H9 (cell line): ENCODE data around the gene RTL9. TPM values are rescaled to one million over a fixed set of nuclear protein-coding genes. Genes with fewer than 3 reads are reported as not detected.

Experiments
- DNase-seq: peaks from one replicate; pipeline ENCODE4 v3.0.0-alpha.2; 2017
- H2AFZ ChIP-seq: one replicate; pipeline ENCODE4 v1.6.1; 2013; ENCODE audit warnings: mild to moderate bottlenecking, low read length, control low read depth, moderate library complexity
- H2AK5ac ChIP-seq: 2 replicates; pipeline ENCODE4 v1.6.1; 2013; ENCODE audit warnings: low read length, control low read depth, mixed read lengths; ENCODE audit not compliant: insufficient read length
- H2BK120ac ChIP-seq: one replicate; pipeline ENCODE4 v1.6.1; 2013; ENCODE audit warnings: low read depth, mild to moderate bottlenecking, low read length, control low read depth, inconsistent platforms; ENCODE audit not compliant: poor library complexity, severe bottlenecking
- H2BK12ac ChIP-seq: 2 replicates; pipeline ENCODE4 v1.6.1; 2013; ENCODE audit warnings: low read length, control low read depth, mixed read lengths, low read depth; ENCODE audit not compliant: insufficient read length
- H2BK15ac ChIP-seq: 2 replicates; pipeline ENCODE4 v1.6.1; 2013; ENCODE audit warnings: low read depth, low read length, control low read depth
- H2BK20ac ChIP-seq: one replicate; pipeline ENCODE4 v1.6.1; 2013; ENCODE audit warnings: low read depth, mild to moderate bottlenecking, low read length, control low read depth, inconsistent platforms; ENCODE audit not compliant: poor library complexity, severe bottlenecking
- H2BK5ac ChIP-seq: 2 replicates; pipeline ENCODE4 v1.6.1; 2013; ENCODE audit warnings: low read length, control low read depth, mixed read lengths; ENCODE audit not compliant: insufficient read length
- H3K14ac ChIP-seq: 2 replicates; pipeline ENCODE4 v1.6.1; 2013; ENCODE audit warnings: low read length, control low read depth; ENCODE audit not compliant: insufficient read depth
- H3K18ac ChIP-seq: 2 replicates; pipeline ENCODE4 v1.6.1; 2013; ENCODE audit warnings: low read depth, mild to moderate bottlenecking, mixed read lengths, low read length, control low read depth; ENCODE audit not compliant: insufficient read length
- H3K23ac ChIP-seq: 2 replicates; pipeline ENCODE4 v1.6.1; 2013; ENCODE audit warnings: low read length, control low read depth, mixed read lengths, low read depth; ENCODE audit not compliant: insufficient read length
- H3K23me2 ChIP-seq: 2 replicates; pipeline ENCODE4 v1.6.1; 2013; ENCODE audit warnings: low read depth, mild to moderate bottlenecking, mixed read lengths, low read length, control low read depth; ENCODE audit not compliant: insufficient read length, poor library complexity, severe bottlenecking
- H3K27ac ChIP-seq: 2 replicates; pipeline ENCODE4 v1.5.1; 2013; ENCODE audit warnings: low read length, control low read depth, mixed read lengths, low read depth; ENCODE audit not compliant: insufficient read length
- H3K27me3 ChIP-seq: 2 replicates; pipeline ENCODE4 v1.6.1; 2013; ENCODE audit warnings: low read length, control low read depth, inconsistent platforms; ENCODE audit not compliant: insufficient read depth
- H3K4ac ChIP-seq: 2 replicates; pipeline ENCODE4 v1.6.1; 2013; ENCODE audit warnings: low read depth, mild to moderate bottlenecking, control low read depth, inconsistent platforms, low read length, moderate library complexity
- H3K4me1 ChIP-seq: 2 replicates; pipeline ENCODE4 v1.6.1; 2013; ENCODE audit warnings: low read length, control low read depth, inconsistent platforms; ENCODE audit not compliant: insufficient read depth
- H3K4me2 ChIP-seq: 2 replicates; pipeline ENCODE4 v1.6.1; 2013; ENCODE audit warnings: low read length, control low read depth, mixed read lengths; ENCODE audit not compliant: insufficient read length, insufficient read depth
- H3K56ac ChIP-seq: 2 replicates; pipeline ENCODE4 v1.6.1; 2013; ENCODE audit warnings: low read depth, mild to moderate bottlenecking, mixed read lengths, low read length, control low read depth; ENCODE audit not compliant: insufficient read length
- H3K79me1 ChIP-seq: 2 replicates; pipeline ENCODE4 v1.6.1; 2013; ENCODE audit warnings: low read depth, mild to moderate bottlenecking, moderate library complexity, low read length, control low read depth, inconsistent platforms; ENCODE audit not compliant: insufficient read depth, poor library complexity, severe bottlenecking
- H3K79me2 ChIP-seq: 2 replicates; pipeline ENCODE4 v1.6.1; 2013; ENCODE audit warnings: low read length, control low read depth, inconsistent platforms; ENCODE audit not compliant: insufficient read depth
- H3K9ac ChIP-seq: 2 replicates; pipeline ENCODE4 v1.6.1; 2013; ENCODE audit warnings: low read length, control low read depth, mixed read lengths; ENCODE audit not compliant: insufficient read length; ENCODE audit errors: extremely low read depth
- H3K9me3 ChIP-seq: one replicate; pipeline ENCODE4 v1.6.1; 2013; ENCODE audit warnings: low read depth, low read length, inconsistent platforms; ENCODE audit not compliant: control insufficient read depth
- H3T11ph ChIP-seq: one replicate; pipeline ENCODE4 v1.6.1; 2013; ENCODE audit warnings: mild to moderate bottlenecking, low read length, control low read depth, inconsistent platforms
- H4K20me1 ChIP-seq: one replicate; pipeline ENCODE4 v1.6.1; 2013; ENCODE audit not compliant: control insufficient read depth, insufficient read length, insufficient read depth
- H4K5ac ChIP-seq: 2 replicates; pipeline ENCODE4 v1.6.1; 2013; ENCODE audit warnings: low read depth, mild to moderate bottlenecking, mixed read lengths, low read length, control low read depth; ENCODE audit not compliant: insufficient read length
- H4K8ac ChIP-seq: replicated peaks from 2 replicates; pipeline ENCODE4 v1.6.1; 2013; ENCODE audit warnings: low read length, control low read depth, mixed read lengths, low read depth; ENCODE audit not compliant: insufficient read length
- H4K91ac ChIP-seq: 2 replicates; pipeline ENCODE4 v1.6.1; 2013; ENCODE audit warnings: low read depth, mild to moderate bottlenecking, moderate library complexity, mixed read lengths, low read length, control low read depth; ENCODE audit not compliant: insufficient read length
- H3K27ac Mint-ChIP-seq, 3 experiments: 2 replicates in 2 of 3; 3 replicates in 1 of 3; pipeline ENCODE4 v1.8.0; 2020 to 2021; ENCODE audit warnings: mixed read lengths in 3 of 3, mild to moderate bottlenecking in 1 of 3, moderate library complexity in 1 of 3
- H3K27me3 Mint-ChIP-seq: 2 replicates; pipeline ENCODE4 v1.8.0; 2021; ENCODE audit warnings: low read depth, mild to moderate bottlenecking, moderate library complexity, mixed read lengths
- H3K36me3 Mint-ChIP-seq, 3 experiments: 2 replicates in 2 of 3; 3 replicates in 1 of 3; pipeline ENCODE4 v1.8.0; 2020 to 2021; ENCODE audit warnings: low read depth in 3 of 3, mixed read lengths in 3 of 3; ENCODE audit not compliant: insufficient read depth in 1 of 3
- H3K4me1 Mint-ChIP-seq, 2 experiments: 2 replicates each; pipeline ENCODE4 v1.8.0; 2020; ENCODE audit warnings: mixed read lengths in 2 of 2
- H3K4me3 Mint-ChIP-seq, 2 experiments: 2 replicates in 1 of 2; 3 replicates in 1 of 2; pipeline ENCODE4 v1.8.0; 2020 to 2021; ENCODE audit warnings: mild to moderate bottlenecking in 2 of 2, mixed read lengths in 2 of 2, moderate library complexity in 1 of 2
- H3K9me3 Mint-ChIP-seq, 2 experiments: 2 replicates in 1 of 2; 3 replicates in 1 of 2; pipeline ENCODE4 v1.8.0; 2020; ENCODE audit warnings: mild to moderate bottlenecking in 2 of 2, mixed read lengths in 2 of 2, moderate library complexity in 1 of 2
- CTCF ChIP-seq: fragments of 200-600 bp; sonication (generic); conservative IDR thresholded peaks from 3 replicates; pipeline ENCODE4 v1.8.0; 2021; ENCODE audit warnings: antibody characterized with exemption, mild to moderate bottlenecking
- WGBS: extraction: QIAGEN DNeasy Blood & Tissue Kit; methylation state at CpG from one replicate; pipeline ENCODE4 v1.1.7; 2013; ENCODE audit warnings: missing lambda C conversion rate, low lambda C conversion rate, mixed read lengths; ENCODE audit not compliant: insufficient read length; ENCODE audit errors: extremely low coverage; 5-methylcytosine and 5-hydroxymethylcytosine counted together
- total RNA-seq: library from RNA; stranded (reverse); gene quantifications from 2 replicates; pipeline ENCODE4 v1.2.1, GENCODE V29; 2021

RTL9 gene
- total RNA-seq, 1 experiment from 2014 or later = 0.13 TPM

GRCh38 chrX:110338935-110339334 is 19.7 kb upstream of the RTL9 start:
- no peak overlapping the region for H4K5ac ChIP-seq
- H3T11ph ChIP-seq = no peak overlapping the region
- H3K56ac ChIP-seq = no peak overlapping the region
- H3K23ac ChIP-seq = no peak overlapping the region
- peaks cover 2 to 3% of the 10 kb centered on the region in 2 experiments; a peak in 1 of 5 replicates for H3K9me3 Mint-ChIP-seq
- H2BK5ac ChIP-seq = no peak overlapping the region
- no peak overlapping the region for H3K27ac Mint-ChIP-seq
- no peak overlapping the region for H2AFZ ChIP-seq
- H3K27me3 Mint-ChIP-seq = no peaks in the 10 kb centered on the region; the same call in 1 of the 2 replicates
- no peak overlapping the region for H2BK20ac ChIP-seq
- no peaks in the 10 kb centered on the region for H3K4me1 Mint-ChIP-seq
- H4K91ac ChIP-seq = no peak overlapping the region
- H2BK12ac ChIP-seq = no peak overlapping the region
- H3K4me1 ChIP-seq = no peaks in the 10 kb centered on the region
- no peak overlapping the region for H2BK15ac ChIP-seq
- H3K4ac ChIP-seq = no peak overlapping the region
- no peaks in the 10 kb centered on the region for H3K27me3 ChIP-seq
- H3K23me2 ChIP-seq = no peaks in the 10 kb centered on the region
- H2BK120ac ChIP-seq = no peak overlapping the region
- H3K18ac ChIP-seq = no peak overlapping the region
- H4K20me1 ChIP-seq = no peaks in the 10 kb centered on the region
- no peaks in the 10 kb centered on the region for H3K79me1 ChIP-seq
- H3K9ac ChIP-seq = no peak overlapping the region
- H3K9me3 ChIP-seq = no peaks in the 10 kb centered on the region
- H4K8ac ChIP-seq = no peak overlapping the region
- no CpG with 5 or more reads among the region's 4 CpGs for WGBS
- no peak overlapping the region for H2AK5ac ChIP-seq
- no peak overlapping the region for H3K4me2 ChIP-seq
- no peak for DNase-seq
- H3K4me3 Mint-ChIP-seq = no peak overlapping the region
- no peak overlapping the region for H3K27ac ChIP-seq
- H3K36me3 Mint-ChIP-seq = peaks cover 0 to 2% (median 0%) of the 10 kb centered on the region in 3 experiments; a peak in 1 of 7 replicates
- H3K14ac ChIP-seq = no peak overlapping the region
- no peak for TF ChIP-seq CTCF
- no peaks in the 10 kb centered on the region for H3K79me2 ChIP-seq
